ENCODE results near the gene CAPN1.

Gene CAPN1

DNA sequence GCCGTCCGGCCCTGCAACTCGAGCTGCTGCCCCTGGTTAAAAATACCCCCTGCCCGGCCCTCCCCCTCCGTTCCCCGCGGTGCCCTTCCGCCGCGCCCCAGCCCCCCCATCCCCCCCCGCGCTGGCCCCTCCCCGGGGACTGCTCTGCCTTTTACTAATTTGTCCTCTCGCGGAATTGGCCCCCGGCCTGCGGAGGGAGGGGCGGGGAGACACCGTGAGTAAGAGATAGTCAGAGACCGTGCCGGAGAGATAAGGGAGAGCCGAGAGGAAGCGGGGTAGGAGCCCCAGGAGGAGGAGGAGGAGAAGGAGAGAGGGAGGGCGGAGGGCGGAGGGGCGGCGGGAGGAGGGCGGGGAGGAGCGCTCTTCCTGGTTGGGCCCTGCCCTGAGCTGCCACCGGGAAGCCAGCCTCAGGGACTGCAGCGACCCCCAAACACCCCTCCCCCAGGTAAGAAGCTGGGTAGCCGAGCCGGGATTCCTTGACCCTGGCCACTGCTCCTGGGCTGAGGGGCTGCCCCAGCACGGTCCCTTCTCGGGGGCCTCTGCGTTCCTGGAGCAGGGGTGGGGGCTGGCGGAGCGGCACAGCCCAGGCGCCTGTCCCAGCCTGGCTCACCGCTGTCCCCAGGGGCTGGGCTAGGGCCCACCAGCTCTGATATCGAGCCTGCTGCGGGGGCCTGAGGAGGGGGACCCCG is at the start of gene CAPN1:
TSS of gene CAPN1 (plus strand) at position 360 of the 689 bp plus-strand sequence. CDS start 774 bp downstream, outside the sequence.
- in situ Hi-C loops (cut with HindIII; ENCODE audit: low sequenced_read_pairs) = no loop called here
- TF ChIP-seq, protein P1, sequence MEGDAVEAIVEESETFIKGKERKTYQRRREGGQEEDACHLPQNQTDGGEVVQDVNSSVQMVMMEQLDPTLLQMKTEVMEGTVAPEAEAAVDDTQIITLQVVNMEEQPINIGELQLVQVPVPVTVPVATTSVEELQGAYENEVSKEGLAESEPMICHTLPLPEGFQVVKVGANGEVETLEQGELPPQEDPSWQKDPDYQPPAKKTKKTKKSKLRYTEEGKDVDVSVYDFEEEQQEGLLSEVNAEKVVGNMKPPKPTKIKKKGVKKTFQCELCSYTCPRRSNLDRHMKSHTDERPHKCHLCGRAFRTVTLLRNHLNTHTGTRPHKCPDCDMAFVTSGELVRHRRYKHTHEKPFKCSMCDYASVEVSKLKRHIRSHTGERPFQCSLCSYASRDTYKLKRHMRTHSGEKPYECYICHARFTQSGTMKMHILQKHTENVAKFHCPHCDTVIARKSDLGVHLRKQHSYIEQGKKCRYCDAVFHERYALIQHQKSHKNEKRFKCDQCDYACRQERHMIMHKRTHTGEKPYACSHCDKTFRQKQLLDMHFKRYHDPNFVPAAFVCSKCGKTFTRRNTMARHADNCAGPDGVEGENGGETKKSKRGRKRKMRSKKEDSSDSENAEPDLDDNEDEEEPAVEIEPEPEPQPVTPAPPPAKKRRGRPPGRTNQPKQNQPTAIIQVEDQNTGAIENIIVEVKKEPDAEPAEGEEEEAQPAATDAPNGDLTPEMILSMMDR (IDR thresholded peaks at IDR 0.05; ENCODE audit: low read depth, low read length) = no peak
- H3K4me3 ChIP-seq (ENCODE audit: low read depth, low read length) = peak within 1 kb of the TSS; percentile 78
- DNase-seq (ENCODE audit: low read depth, low spot score) = peak; percentile 85

DNA sequence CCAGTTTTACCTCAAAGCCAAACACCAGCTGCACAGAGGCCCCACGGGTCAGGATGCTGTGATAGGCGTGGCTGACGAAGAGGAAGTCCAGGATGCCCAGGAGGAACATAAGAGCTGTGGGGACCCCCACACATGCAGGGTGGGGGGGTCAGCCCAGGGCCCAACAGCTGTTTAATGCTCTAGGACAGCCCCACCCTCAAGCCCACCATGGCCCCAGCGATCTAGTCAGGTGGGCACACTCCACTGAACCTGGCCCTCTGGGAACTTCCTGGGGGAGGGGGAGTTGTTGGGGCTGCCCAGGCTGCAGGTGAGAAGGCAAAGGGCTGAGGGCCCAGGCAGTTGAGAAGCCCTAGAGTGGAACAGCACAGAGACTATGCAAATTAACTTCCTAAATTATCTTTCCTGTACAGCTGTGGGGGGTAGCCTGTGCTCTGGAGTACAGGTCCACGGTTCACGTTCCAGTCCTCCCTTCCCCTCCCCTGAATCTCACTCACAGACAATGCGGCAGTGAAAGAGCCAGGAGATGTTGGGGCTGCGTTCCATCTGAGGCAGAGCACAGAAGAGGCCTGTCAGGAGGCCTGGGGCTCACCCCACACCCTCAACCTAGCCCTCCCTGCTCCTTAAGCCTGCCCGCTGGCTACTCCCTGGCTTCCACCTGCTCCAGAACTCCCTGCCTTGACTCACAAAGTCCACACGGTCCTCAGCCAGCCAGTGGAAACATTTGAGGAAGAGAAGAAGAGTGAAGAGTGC is 49.3 kb upstream of the CAPN1 start:
- no peak overlapping the region for H3K4me3 ChIP-seq (ENCODE audit: low read depth, low read length)
- TF ChIP-seq, protein P1 (IDR thresholded peaks at IDR 0.05; ENCODE audit: low read depth, low read length) = no peak
- in situ Hi-C loops (cut with HindIII; ENCODE audit: low sequenced_read_pairs) = no loop called here
- DNase-seq (ENCODE audit: low read depth, low spot score) = no peak

DNA sequence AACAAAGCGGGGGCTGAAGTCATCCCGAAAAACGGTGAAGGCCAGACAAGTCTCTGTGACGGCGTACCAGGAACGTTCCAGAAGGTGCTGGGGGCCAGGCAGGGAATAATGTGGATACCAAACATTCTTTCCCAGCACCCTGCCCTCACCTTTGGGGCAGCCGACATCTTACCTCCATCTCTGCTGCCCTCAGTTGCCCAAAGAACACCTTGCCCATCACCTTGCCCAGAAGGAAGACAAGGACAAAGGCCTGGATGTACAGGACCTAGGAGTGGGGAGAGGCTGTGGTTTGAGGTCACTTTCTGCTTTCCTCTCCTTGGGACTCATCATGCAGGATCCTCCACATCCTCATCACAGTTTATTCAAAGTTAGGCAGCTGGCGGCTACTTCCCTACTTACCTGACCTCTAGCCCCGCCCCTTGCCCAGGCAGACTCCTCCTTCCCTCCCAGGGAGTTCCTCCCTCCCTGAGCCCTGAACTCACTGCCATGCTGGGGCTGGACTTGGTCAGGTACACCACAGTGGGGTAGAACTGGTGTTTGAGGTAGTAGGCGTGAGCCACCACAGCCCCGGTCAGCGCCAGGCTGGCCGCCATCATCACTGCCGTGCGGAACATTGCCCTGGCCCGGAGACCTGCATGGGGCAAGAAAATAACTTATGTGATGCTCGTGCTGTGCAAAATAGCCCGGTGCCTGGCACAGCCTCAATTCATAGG is 48.6 kb upstream of the CAPN1 start:
- in situ Hi-C loops (cut with HindIII; ENCODE audit: low sequenced_read_pairs) = no loop called here
- TF ChIP-seq, protein P1 (IDR thresholded peaks at IDR 0.05; ENCODE audit: low read depth, low read length) = no peak
- H3K4me3 ChIP-seq (ENCODE audit: low read depth, low read length) = peak overlapping the region; percentile 82
- DNase-seq (ENCODE audit: low read depth, low spot score) = no peak

DNA sequence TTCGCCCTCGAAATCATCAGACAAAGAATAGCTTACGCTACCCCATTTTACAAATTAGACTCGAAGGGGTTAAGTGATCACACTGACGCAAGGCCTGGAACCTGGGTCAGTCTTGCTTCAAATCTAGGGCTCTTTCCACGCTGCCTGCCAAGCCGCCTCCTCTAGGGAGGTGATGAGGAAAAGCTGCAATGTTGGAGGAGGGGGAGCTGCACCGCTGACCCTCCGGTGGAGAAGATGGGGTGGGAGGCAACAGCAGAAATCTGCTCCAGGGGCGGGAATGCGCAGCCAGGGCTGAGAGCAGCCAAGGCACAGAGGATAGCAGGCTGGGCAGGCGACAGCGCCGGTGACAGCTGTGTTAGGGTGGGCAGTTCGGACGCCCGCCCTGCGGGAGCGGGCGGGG is 48.0 kb upstream of the CAPN1 start:
- H3K4me3 ChIP-seq (ENCODE audit: low read depth, low read length) = peak overlapping the region; percentile 82
- DNase-seq (ENCODE audit: low read depth, low spot score) = no peak
- in situ Hi-C loops (cut with HindIII; ENCODE audit: low sequenced_read_pairs) = no loop called here
- TF ChIP-seq, protein P1 (IDR thresholded peaks at IDR 0.05; ENCODE audit: low read depth, low read length) = no peak

DNA sequence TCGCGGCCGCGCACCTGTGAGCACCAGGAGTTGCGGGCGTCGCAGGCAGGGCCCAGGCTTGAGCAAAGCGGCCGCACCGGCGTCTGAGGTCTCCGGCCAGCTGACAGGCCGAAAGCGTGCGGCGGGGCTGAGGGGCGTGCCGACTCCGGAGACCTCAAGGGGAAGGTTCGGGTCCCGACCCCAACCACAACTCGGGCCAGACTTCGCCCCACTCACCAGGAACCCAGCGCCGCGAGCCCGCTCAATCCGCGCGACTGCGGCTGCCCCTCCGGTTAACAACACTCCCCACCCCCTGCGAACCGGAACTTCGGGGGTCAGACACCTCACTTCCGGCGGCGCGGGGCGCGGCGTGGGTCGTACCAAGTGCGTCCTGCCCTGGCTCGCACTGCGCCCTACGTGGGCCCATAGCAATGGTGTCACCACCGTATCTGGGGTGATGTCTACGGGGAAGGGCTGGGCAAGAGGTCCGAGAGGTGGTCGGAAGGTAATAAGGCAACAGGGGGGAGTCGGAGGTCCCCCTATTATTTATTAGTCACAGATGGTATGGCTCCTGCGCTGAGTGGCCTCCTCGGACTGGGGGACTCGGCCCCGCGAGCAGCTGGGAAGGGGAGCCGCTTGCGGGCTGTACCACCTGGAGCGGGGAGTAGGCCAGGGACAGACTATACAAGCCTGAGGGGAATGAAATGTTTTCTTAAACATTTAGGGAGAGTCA is 47.3 kb upstream of the CAPN1 start, which contains the start of gene SYVN1:
TSS of gene SYVN1 (minus strand) at position 280 of the 712 bp plus-strand sequence. CDS start 918 bp downstream, outside the sequence.
- TF ChIP-seq, protein P1 (IDR thresholded peaks at IDR 0.05; ENCODE audit: low read depth, low read length) = no peak
- in situ Hi-C loops (cut with HindIII; ENCODE audit: low sequenced_read_pairs) = no loop called here
- peak; percentile 91 for DNase-seq (ENCODE audit: low read depth, low spot score)
- H3K4me3 ChIP-seq (ENCODE audit: low read depth, low read length) = peak within 1 kb of the TSS; percentile 82
